Measurements from ENCODE around the gene FHOD3. TPM values are rescaled to one million over a fixed set of nuclear protein-coding genes. Genes with fewer than 3 reads are reported as not detected.

Gene FHOD3
- total and polyA plus RNA-seq, 2 donors (not counting 1 experiment from before 2014, with no cell fraction given): not detected

GRCh38 chr18:36714476-36714875 is 417.0 kb downstream of the FHOD3 start:
- intact Hi-C loops (cut with micrococcal nuclease): no loop called here
- Mint-ChIP-seq H3K27me3 (peaks cover under 1% of the 10 kb centered on the region), H3K27ac (no peak overlapping the region), H3K9me3 (ENCODE audit: insufficient read depth) (no peaks in the 10 kb centered on the region), H3K4me1 (no peaks in the 10 kb centered on the region), H3K4me3 (no peak overlapping the region)
- H3K9me3 ChIP-seq (ENCODE audit: control extremely low read depth in 1 of 3, control insufficient read depth in 2 of 3, insufficient read depth in 1 of 3, low read length in 2 of 3): peaks cover 0 to 4% (median 0%) of the 10 kb centered on the region in 3 donors
- no peak for DNase-seq
- no peaks in the 10 kb centered on the region for H3K4me1 ChIP-seq (ENCODE audit: control insufficient read depth in 2 of 2, insufficient read depth in 2 of 2, low read length in 2 of 2)
- no peak overlapping the region for H3K27ac ChIP-seq (ENCODE audit: low read length in 2 of 2)
- H3K79me2 ChIP-seq (ENCODE audit: control insufficient read depth, insufficient read depth, low read length): no peaks in the 10 kb centered on the region
- no peak overlapping the region for H3K4me3 ChIP-seq (ENCODE audit: control extremely low read depth in 1 of 5, extremely low read depth in 1 of 5, insufficient read depth in 1 of 5, low read depth in 2 of 5, low read length in 4 of 5)
- POLR2A ChIA-PET: no interaction called here
- no peak overlapping the region for H3K9ac ChIP-seq (ENCODE audit: low read length)
- no peak overlapping the region for H2AFZ ChIP-seq (ENCODE audit: insufficient read depth, low read depth, low read length, poor library complexity, severe bottlenecking)
- H3K36me3 ChIP-seq (replicated peaks in 1 of 2; ENCODE audit: control extremely low read depth in 1 of 2, control insufficient read depth in 1 of 2, extremely low read depth in 1 of 2, insufficient read depth in 2 of 2, low read length in 1 of 2): no peaks in the 10 kb centered on the region
- ATAC-seq (ENCODE audit: low read depth): no peak
- TF ChIP-seq, protein P1, sequence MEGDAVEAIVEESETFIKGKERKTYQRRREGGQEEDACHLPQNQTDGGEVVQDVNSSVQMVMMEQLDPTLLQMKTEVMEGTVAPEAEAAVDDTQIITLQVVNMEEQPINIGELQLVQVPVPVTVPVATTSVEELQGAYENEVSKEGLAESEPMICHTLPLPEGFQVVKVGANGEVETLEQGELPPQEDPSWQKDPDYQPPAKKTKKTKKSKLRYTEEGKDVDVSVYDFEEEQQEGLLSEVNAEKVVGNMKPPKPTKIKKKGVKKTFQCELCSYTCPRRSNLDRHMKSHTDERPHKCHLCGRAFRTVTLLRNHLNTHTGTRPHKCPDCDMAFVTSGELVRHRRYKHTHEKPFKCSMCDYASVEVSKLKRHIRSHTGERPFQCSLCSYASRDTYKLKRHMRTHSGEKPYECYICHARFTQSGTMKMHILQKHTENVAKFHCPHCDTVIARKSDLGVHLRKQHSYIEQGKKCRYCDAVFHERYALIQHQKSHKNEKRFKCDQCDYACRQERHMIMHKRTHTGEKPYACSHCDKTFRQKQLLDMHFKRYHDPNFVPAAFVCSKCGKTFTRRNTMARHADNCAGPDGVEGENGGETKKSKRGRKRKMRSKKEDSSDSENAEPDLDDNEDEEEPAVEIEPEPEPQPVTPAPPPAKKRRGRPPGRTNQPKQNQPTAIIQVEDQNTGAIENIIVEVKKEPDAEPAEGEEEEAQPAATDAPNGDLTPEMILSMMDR (IDR thresholded peaks at IDR 0.05): no peak
- TF ChIP-seq EZH2 (IDR thresholded peaks at IDR 0.05; ENCODE audit: borderline replicate concordance, insufficient read depth, low read depth, low read length, poor library complexity, severe bottlenecking): no peak
- H4K20me1 ChIP-seq (ENCODE audit: control insufficient read depth, insufficient read depth, low read length, poor library complexity, severe bottlenecking): no peaks in the 10 kb centered on the region
- H3K4me2 ChIP-seq (replicated peaks; ENCODE audit: low read depth, low read length, poor library complexity, severe bottlenecking): no peak overlapping the region
- WGBS (ENCODE audit: insufficient coverage): no CpG with 5 or more reads among the region's 3 CpGs
- CTCF ChIA-PET: no interaction called here
- no peaks in the 10 kb centered on the region for H3K27me3 ChIP-seq (replicated peaks in 1 of 4; ENCODE audit: control extremely low read depth in 1 of 4, control insufficient read depth in 3 of 4, insufficient read depth in 4 of 4, low read length in 3 of 4)

DNA sequence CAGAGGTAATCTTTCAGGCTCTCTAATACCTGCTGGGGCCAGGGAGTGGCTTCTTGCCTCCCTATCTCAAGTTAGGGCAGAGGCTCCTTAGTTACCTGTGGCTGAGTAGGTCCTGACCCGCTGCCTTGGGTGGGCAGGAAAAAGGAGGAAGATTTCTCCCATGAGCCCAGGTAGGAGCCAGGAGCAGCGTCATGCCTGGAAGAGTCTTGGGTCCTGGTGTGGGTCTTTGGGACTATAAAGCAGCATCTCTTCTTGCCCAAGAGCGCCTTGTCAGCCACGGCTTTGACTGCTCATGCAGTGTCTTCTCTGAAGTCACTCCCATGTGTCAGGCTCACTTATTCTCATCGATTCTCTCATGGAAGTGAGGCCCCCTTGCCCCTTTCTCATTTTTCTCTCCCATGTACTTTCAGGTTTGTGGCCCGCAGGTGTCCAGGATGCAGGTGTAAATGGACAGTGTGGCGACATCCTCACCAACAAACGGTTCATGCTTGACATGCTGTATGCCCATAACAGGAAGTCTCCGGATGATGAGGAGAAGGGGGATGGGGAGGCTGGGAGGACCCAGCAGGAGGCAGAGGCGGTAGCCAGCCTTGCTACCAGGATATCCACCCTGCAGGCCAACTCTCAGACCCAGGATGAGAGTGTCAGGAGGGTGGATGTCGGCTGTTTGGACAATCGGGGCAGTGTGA is 420.1 kb downstream of the FHOD3 start:
- Histone ChIP-seq H2AFZ (ENCODE audit: insufficient read depth, low read depth, low read length, poor library complexity, severe bottlenecking) (no peak overlapping the region), H3K9ac (ENCODE audit: low read length) (no peak overlapping the region), H3K4me3 (ENCODE audit: control extremely low read depth in 1 of 5, extremely low read depth in 1 of 5, insufficient read depth in 1 of 5, low read depth in 2 of 5, low read length in 4 of 5) (no peak overlapping the region), H3K79me2 (ENCODE audit: control insufficient read depth, insufficient read depth, low read length) (no peaks in the 10 kb centered on the region), H3K36me3 (replicated peaks in 1 of 2; ENCODE audit: control extremely low read depth in 1 of 2, control insufficient read depth in 1 of 2, extremely low read depth in 1 of 2, insufficient read depth in 2 of 2, low read length in 1 of 2) (no peaks in the 10 kb centered on the region), H3K4me2 (replicated peaks; ENCODE audit: low read depth, low read length, poor library complexity, severe bottlenecking) (no peak overlapping the region), H3K9me3 (ENCODE audit: control extremely low read depth in 1 of 3, control insufficient read depth in 2 of 3, insufficient read depth in 1 of 3, low read length in 2 of 3) (peaks cover 0 to 4% (median 0%) of the 10 kb centered on the region in 3 donors), H3K27ac (ENCODE audit: low read length in 2 of 2) (no peak overlapping the region), H3K4me1 (ENCODE audit: control insufficient read depth in 2 of 2, insufficient read depth in 2 of 2, low read length in 2 of 2) (no peaks in the 10 kb centered on the region), H3K27me3 (replicated peaks in 1 of 4; ENCODE audit: control extremely low read depth in 1 of 4, control insufficient read depth in 3 of 4, insufficient read depth in 4 of 4, low read length in 3 of 4) (no peaks in the 10 kb centered on the region), H4K20me1 (ENCODE audit: control insufficient read depth, insufficient read depth, low read length, poor library complexity, severe bottlenecking) (no peaks in the 10 kb centered on the region)
- ChIA-PET POLR2A (no interaction called here), CTCF (no interaction called here)
- DNase-seq (no peak), ATAC-seq (ENCODE audit: low read depth) (no peak)
- no peak overlapping the region for H3K27ac Mint-ChIP-seq
- H3K4me1 Mint-ChIP-seq: no peaks in the 10 kb centered on the region
- H3K9me3 Mint-ChIP-seq (ENCODE audit: insufficient read depth): no peaks in the 10 kb centered on the region
- no peak for TF ChIP-seq EZH2 (IDR thresholded peaks at IDR 0.05; ENCODE audit: borderline replicate concordance, insufficient read depth, low read depth, low read length, poor library complexity, severe bottlenecking)
- TF ChIP-seq, protein P1 (IDR thresholded peaks at IDR 0.05): no peak
- intact Hi-C loops (cut with micrococcal nuclease): no loop called here
- WGBS (ENCODE audit: insufficient coverage): 88% methylated on average over 8 of the region's 12 CpGs
- peaks cover 9% of the 10 kb centered on the region for H3K27me3 Mint-ChIP-seq
- no peak overlapping the region for H3K4me3 Mint-ChIP-seq

All from B cell (primary cell).